ENCODE data around the gene JAM3. TPM values are rescaled to one million over a fixed set of nuclear protein-coding genes. Genes with fewer than 3 reads are reported as not detected.
"Not testable (repeated sequence)": the region's sequence is repeated elsewhere in the genome, so short reads cannot be mapped to it uniquely, and the experiment has no call there.

Gene JAM3
- polyA plus RNA-seq, 1 donor from 2014 or later = 46.1 TPM

- Histone ChIP-seq H3K27ac (ENCODE audit: low read length) (no peak overlapping the region), H2AFZ (ENCODE audit: low read depth, low read length) (no peak overlapping the region), H3K9me3 (ENCODE audit: low read length) (no peaks in the 10 kb centered on the region), H3F3A (ENCODE audit: insufficient read depth, low read length, poor library complexity, severe bottlenecking) (no peaks in the 10 kb centered on the region), H3K36me3 (ENCODE audit: insufficient read depth, low read length) (no peaks in the 10 kb centered on the region), H3K4me2 (ENCODE audit: low read length) (no peak overlapping the region), H3K4me3 (ENCODE audit: low read length) (no peak overlapping the region), H3K27me3 (ENCODE audit: insufficient read depth, low read depth, low read length) (no peaks in the 10 kb centered on the region), H4K20me1 (ENCODE audit: insufficient read depth) (no peaks in the 10 kb centered on the region), H3K79me2 (replicated peaks; ENCODE audit: insufficient read depth, low read length) (peaks cover 74% of the 10 kb centered on the region), H3K9me2 (ENCODE audit: insufficient read depth, low read length) (no peaks in the 10 kb centered on the region), H3K9ac (ENCODE audit: low read length) (no peak overlapping the region)
- TF ChIP-seq RAD21 (conservative IDR thresholded peaks at IDR 0.05) (no peak), MXI1 (conservative IDR thresholded peaks at IDR 0.05; ENCODE audit: poor library complexity, severe bottlenecking) (no peak)
Measured at GRCh38 chr11:134074346-134074745, 5.5 kb downstream of the JAM3 start.

- no peak overlapping the region for H3K27ac ChIP-seq (ENCODE audit: low read length)
- H3K9ac ChIP-seq (ENCODE audit: low read length) = no peak overlapping the region
- H3F3A ChIP-seq (ENCODE audit: insufficient read depth, low read length, poor library complexity, severe bottlenecking) = no peaks in the 10 kb centered on the region
- no peak for TF ChIP-seq MXI1 (conservative IDR thresholded peaks at IDR 0.05; ENCODE audit: poor library complexity, severe bottlenecking)
- no peak for TF ChIP-seq TAF1 (IDR thresholded peaks at IDR 0.05; ENCODE audit: low read depth)
- no peak for TF ChIP-seq SMC3 (conservative IDR thresholded peaks at IDR 0.05; ENCODE audit: poor library complexity)
- TF ChIP-seq EZH2 (IDR thresholded peaks at IDR 0.05; ENCODE audit: borderline replicate concordance, insufficient read depth, low read length, poor library complexity, severe bottlenecking) = no peak
- H3K79me2 ChIP-seq (replicated peaks; ENCODE audit: insufficient read depth, low read length) = peaks cover 77% of the 10 kb centered on the region
- no peaks in the 10 kb centered on the region for H3K27me3 ChIP-seq (ENCODE audit: insufficient read depth, low read depth, low read length)
- no peaks in the 10 kb centered on the region for H3K9me2 ChIP-seq (ENCODE audit: insufficient read depth, low read length)
- H2AFZ ChIP-seq (ENCODE audit: low read depth, low read length) = no peak overlapping the region
- H4K20me1 ChIP-seq (ENCODE audit: insufficient read depth) = no peaks in the 10 kb centered on the region
- no peaks in the 10 kb centered on the region for H3K36me3 ChIP-seq (ENCODE audit: insufficient read depth, low read length)
- H3K4me2 ChIP-seq (ENCODE audit: low read length) = no peak overlapping the region
- no peak overlapping the region for H3K4me3 ChIP-seq (ENCODE audit: low read length)
- no peaks in the 10 kb centered on the region for H3K9me3 ChIP-seq (ENCODE audit: low read length)
Measured at GRCh38 chr11:134074766-134075165, 5.9 kb downstream of the JAM3 start.

GRCh38 chr11:134079317-134079716, 10.4 kb downstream of the JAM3 start:
- no peaks in the 10 kb centered on the region for H3K9me2 ChIP-seq (ENCODE audit: insufficient read depth, low read length)
- no peaks in the 10 kb centered on the region for H3K36me3 ChIP-seq (ENCODE audit: insufficient read depth, low read length)
- no peak overlapping the region for H3K27ac ChIP-seq (ENCODE audit: low read length)
- no peak for TF ChIP-seq RAD21 (conservative IDR thresholded peaks at IDR 0.05)
- no peak for TF ChIP-seq EP300 (conservative IDR thresholded peaks at IDR 0.05; ENCODE audit: poor library complexity, severe bottlenecking)
- TF ChIP-seq EZH2 (IDR thresholded peaks at IDR 0.05; ENCODE audit: borderline replicate concordance, insufficient read depth, low read length, poor library complexity, severe bottlenecking) = no peak
- no peak for TF ChIP-seq REST (IDR thresholded peaks at IDR 0.05; ENCODE audit: borderline replicate concordance)
- no peak for TF ChIP-seq POLR2AphosphoS5 (IDR thresholded peaks at IDR 0.05)
- no peak for TF ChIP-seq SMC3 (conservative IDR thresholded peaks at IDR 0.05; ENCODE audit: poor library complexity)
- no peak for TF ChIP-seq CTCF (IDR thresholded peaks at IDR 0.05; ENCODE audit: poor library complexity, severe bottlenecking)
- no peak for TF ChIP-seq MXI1 (conservative IDR thresholded peaks at IDR 0.05; ENCODE audit: poor library complexity, severe bottlenecking)
- TF ChIP-seq TAF1 (IDR thresholded peaks at IDR 0.05; ENCODE audit: low read depth) = no peak
- no peaks in the 10 kb centered on the region for H3F3A ChIP-seq (ENCODE audit: insufficient read depth, low read length, poor library complexity, severe bottlenecking)
- H3K79me2 ChIP-seq (replicated peaks; ENCODE audit: insufficient read depth, low read length) = peaks cover 59% of the 10 kb centered on the region
- no peak overlapping the region for H3K4me3 ChIP-seq (ENCODE audit: low read length)
- no peak overlapping the region for H2AFZ ChIP-seq (ENCODE audit: low read depth, low read length)
- H3K4me2 ChIP-seq (ENCODE audit: low read length) = no peak overlapping the region
- no peaks in the 10 kb centered on the region for H3K9me3 ChIP-seq (ENCODE audit: low read length)
- H3K27me3 ChIP-seq (ENCODE audit: insufficient read depth, low read depth, low read length) = no peaks in the 10 kb centered on the region
- H4K20me1 ChIP-seq (ENCODE audit: insufficient read depth) = no peaks in the 10 kb centered on the region
- no peak overlapping the region for H3K9ac ChIP-seq (ENCODE audit: low read length)

GRCh38 chr11:134081258-134081657, 12.4 kb downstream of the JAM3 start:
- not testable (repeated sequence) for H3K4me2 ChIP-seq (ENCODE audit: low read length); H3K4me3 ChIP-seq (ENCODE audit: low read length); H3K9me3 ChIP-seq (ENCODE audit: low read length); H4K20me1 ChIP-seq (ENCODE audit: insufficient read depth); H3K27ac ChIP-seq (ENCODE audit: low read length); H3K27me3 ChIP-seq (ENCODE audit: insufficient read depth, low read depth, low read length); H3F3A ChIP-seq (ENCODE audit: insufficient read depth, low read length, poor library complexity, severe bottlenecking); H3K9me2 ChIP-seq (ENCODE audit: insufficient read depth, low read length); H3K9ac ChIP-seq (ENCODE audit: low read length); H2AFZ ChIP-seq (ENCODE audit: low read depth, low read length); H3K36me3 ChIP-seq (ENCODE audit: insufficient read depth, low read length)
- peaks cover 63% of the 10 kb centered on the region for H3K79me2 ChIP-seq (replicated peaks; ENCODE audit: insufficient read depth, low read length)
